ENCODE data around the gene LTBP1.

DNA sequence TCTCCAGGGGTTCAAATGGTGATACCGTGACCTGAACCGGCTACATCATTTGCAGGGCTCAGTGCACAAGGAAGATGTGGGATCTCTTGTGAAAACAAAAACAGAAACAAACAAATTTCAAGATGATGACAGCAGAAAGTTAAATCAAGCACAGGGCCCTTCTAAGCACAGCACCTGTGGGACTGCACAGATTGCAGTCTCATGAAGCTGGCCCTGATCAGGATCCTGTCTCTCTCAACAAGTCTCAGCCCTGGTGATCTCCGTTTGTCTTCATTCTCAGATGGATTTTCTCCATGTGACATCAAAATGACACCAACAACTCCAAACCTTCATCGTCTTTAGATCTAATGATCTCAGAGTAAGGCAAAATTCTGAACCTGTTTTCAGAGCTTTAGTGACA, 39.7 kb downstream of the LTBP1 start:
- TF ChIP-seq POLR2A (IDR thresholded peaks at IDR 0.05; ENCODE audit: low read depth, low read length) (no peak), POLR2AphosphoS5 (IDR thresholded peaks at IDR 0.05; ENCODE audit: low read depth, low read length) (no peak)

Data from GM12892 (cell line).